Dermis blood vessel endothelial cell (primary cell): Measurements from ENCODE around the gene VWF. TPM values are rescaled to one million over a fixed set of nuclear protein-coding genes. Genes with fewer than 3 reads are reported as not detected.
"Not testable (repeated sequence)": the region's sequence is repeated elsewhere in the genome, so short reads cannot be mapped to it uniquely, and the experiment has no call there.

Experiments
- DNase-seq: peaks from one replicate; pipeline ENCODE4 v3.0.0; 2010
- total RNA-seq: library from RNA; depleted of rRNA; stranded (reverse); fragments of >200 nt; gene quantifications from 2 replicates; pipeline ENCODE4 v1.2.3, GENCODE V29; 2014

VWF gene
- total RNA-seq, 1 donor from 2014 or later: 3,052 TPM

- peak; percentile 80 for DNase-seq
These were observed 21.1 kb upstream of the VWF start for GRCh38 chr12:6145564-6145963.

DNA sequence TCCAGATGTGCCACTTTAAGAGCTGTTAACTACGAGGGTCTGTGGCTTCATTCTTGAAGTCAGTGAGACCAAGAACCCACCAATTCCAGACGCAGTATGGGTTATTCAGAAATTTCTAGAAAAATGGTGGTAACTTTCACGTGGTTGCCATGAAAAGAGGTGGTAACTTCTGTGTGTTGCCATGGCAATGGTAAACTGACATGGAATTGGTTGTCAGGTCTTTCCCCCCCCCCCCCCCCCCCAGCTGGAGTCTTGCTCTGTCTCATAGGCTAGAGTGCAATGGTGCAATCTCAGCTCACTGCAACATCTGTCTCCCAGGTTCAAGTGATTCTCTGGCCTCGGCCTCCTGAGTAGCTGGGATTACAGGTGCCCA is 18.8 kb upstream of the VWF start:
- no peak for DNase-seq

- not testable (repeated sequence) for DNase-seq
These were observed 18.2 kb upstream of the VWF start for GRCh38 chr12:6142368-6143302.

GRCh38 chr12:6141731-6142367 is 17.4 kb upstream of the VWF start:
- DNase-seq: peak; percentile 41

DNA sequence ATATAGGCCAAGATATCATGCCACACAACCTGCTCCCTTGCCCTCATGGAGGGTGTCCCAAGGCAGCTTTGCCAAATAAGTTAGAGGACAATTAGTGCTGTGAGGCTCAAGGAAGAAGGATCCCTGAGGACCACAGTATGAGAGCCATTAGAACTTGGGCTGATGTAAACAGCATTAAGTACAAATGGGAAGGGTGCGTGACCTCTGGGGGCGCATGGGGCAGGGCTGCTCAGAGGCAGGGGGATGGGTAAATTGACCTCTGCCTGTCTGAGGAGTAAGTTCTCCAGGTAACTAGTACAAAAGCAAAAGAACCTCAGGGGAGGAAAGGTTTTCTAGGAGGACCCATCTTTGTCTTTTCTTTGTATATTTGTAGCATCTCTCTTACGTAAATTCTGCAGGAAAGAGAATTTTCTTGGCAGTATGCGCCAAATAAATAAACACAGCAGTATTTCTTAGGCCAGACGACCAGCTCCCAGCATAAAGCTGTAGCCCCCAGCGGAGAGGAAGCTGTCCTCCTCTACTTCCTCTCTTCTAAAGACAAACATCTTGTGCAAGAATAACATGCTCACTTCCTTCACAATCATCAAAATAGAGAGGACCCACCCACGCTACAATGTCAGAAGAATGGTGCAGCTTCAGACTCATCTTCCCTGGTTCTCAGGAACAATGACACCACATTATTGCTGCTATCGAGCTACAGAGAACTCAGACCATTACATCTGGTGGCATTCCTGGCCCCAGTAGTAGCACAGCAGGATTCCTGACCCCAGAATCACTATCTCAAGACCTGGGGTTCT is 16.4 kb upstream of the VWF start:
- peak; percentile 76 for DNase-seq

- peak; percentile 71 for DNase-seq
These were observed 10.6 kb upstream of the VWF start for GRCh38 chr12:6135071-6135470.

DNA sequence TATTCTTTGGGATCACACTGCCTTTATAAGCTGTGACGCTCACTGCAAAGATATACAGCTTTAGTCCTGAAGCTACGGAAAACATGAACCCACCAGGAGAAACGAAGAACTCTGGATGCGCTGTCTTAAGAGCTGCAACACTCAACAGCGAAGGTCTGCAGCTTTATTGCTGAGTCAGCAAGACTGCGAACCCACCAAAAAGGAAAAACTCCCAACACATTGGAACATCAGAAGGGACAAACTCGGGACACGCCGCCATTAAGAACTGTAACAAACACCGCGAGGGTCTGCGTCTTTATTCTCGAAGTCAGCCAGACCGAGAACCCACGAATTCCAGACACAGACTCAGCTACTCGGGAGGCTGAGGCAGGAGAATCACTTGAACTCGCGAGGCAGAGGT is 9.2 kb upstream of the VWF start:
- no peak for DNase-seq

GRCh38 chr12:6132496-6132895 is 8.0 kb upstream of the VWF start:
- DNase-seq: no peak

- no peak for DNase-seq
These were observed 789 bp upstream of the VWF start for GRCh38 chr12:6125310-6125608.

DNA sequence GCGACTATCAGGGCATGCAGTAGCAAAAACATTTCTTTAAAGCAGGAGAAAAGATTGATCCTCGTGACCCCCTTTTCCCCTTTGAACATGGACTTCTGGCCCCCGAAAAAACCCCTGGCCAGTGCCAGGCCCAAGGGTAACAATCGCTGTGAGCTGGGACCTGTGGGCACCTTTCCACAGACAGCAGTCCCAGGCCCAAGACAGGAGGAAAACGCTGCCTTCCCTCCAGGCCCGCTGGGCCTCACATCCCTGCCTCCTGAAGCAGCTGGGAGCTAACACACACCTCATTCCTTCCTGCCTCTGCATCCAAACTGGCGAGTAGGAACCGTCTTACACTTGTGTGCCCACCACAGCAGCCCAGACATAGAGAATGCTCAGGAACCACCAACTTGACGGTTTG is 1.2 kb downstream of the VWF start:
- DNase-seq: peak; percentile 48

DNA sequence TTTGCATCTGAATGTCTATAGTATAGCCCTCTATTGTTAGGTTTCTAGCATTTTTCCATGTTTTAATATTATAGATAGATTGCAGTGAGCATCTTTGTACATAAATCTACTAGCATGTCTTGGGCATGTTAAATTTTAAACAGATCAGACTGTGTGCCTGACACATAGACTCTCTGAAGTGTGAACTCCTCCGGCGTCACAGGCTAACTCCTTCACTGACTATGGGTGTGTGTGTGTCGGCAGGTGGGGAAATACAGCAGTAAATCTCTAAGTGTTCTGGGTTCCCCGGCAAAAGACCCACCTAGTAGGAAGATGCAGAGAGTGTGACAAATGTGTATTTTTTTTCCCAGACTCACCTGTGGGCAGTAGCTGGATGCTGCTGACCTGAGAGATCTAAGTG is 2.3 kb downstream of the VWF start:
- DNase-seq: no peak

- no peak for DNase-seq
These were observed 3.5 kb downstream of the VWF start for GRCh38 chr12:6120796-6121473.

GRCh38 chr12:6118891-6119568 is 5.4 kb downstream of the VWF start:
- peak; percentile 44 for DNase-seq

GRCh38 chr12:6116471-6117021 is 7.9 kb downstream of the VWF start:
- peak; percentile 96 for DNase-seq

DNA sequence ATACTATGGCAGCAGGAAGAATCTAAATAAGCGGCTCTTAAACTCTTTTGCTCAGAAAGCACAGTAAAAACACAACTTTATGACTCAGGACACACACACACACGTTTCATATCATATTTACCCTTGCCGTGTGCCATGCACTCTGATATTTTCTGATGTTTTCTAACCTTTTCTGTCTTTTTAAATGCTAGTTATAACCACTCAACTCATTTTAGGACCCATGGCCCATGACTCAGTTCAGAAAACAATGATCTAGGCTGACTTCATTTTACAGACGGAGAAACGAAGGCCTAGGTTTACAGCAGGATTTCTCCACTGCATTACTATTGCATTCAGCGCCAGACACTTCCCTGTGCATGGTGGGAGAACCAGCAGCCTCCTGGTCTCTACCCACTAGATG is 9.1 kb downstream of the VWF start:
- DNase-seq: peak; percentile 45

DNA sequence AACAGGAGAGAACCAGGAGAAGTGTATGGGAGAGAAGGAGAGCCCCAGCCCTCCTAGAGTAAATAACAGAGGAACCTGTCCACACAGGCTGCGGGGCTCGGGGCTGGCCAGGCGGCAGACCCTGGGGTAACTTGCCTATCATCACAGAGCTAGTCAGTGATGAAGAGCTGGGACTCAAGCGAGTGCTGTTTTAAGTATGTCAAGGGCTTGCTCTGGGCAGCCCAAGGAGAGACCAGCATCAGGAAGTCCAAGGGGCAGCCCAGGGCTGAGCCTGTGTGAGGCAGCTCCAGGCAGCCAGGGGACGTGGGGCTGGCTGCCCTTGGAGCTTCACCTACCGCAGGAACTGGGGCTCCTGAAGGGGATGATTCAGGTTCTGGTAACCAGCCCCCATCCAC is 10.0 kb downstream of the VWF start:
- no peak for DNase-seq

- DNase-seq: no peak
These were observed 10.6 kb downstream of the VWF start for GRCh38 chr12:6113691-6114475.

- DNase-seq: peak; percentile 23
These were observed 12.5 kb downstream of the VWF start for GRCh38 chr12:6112004-6112403.

GRCh38 chr12:6110006-6110405 is 14.5 kb downstream of the VWF start:
- peak; percentile 11 for DNase-seq

GRCh38 chr12:6106218-6106617 is 18.3 kb downstream of the VWF start:
- no peak for DNase-seq

DNA sequence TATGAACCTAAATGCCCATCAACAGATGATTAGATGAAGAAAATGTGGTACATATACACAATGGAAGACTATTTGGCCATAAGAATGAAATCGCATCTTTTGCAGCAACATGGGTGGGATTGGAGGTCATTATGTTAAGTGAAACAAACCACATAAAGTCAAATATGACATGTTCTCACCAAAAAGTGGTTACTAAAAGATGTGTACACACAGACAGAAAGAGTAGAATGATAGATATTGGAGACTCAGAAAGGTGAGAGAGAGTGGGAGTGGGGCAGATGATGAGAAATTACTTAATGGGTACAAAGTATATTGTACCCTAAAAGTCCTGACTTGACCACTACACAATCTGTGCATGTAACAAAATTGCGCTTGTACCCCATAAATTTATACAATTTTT is 19.6 kb downstream of the VWF start:
- no peak for DNase-seq
